HepG2 (cell line): ENCODE results near the gene GRIK4. TPM values are rescaled to one million over a fixed set of nuclear protein-coding genes. Genes with fewer than 3 reads are reported as not detected.

Source experiments
- ATAC-seq: fragments of 200-7000 bp; cut with Tn5 transposase; 3 replicates; pipeline ENCODE4 v1.9.1; 2020; ENCODE audit warnings: mild to moderate bottlenecking, moderate library complexity
- BruUV-seq: library from RNA; stranded (reverse); fragments of 400-500 nt; replicated peaks from 2 replicates; lab custom pipeline; 2021; lab: Mats Ljungman, UMichigan
- CTCF ChIA-PET: fragments of 300-600 bp; formaldehyde crosslinking; extraction: SDS; loops from one replicate; lab custom pipeline; 2021; ENCODE audit warnings: low total read pairs, inconsistent platforms, low intra/inter-chr PET ratio; lab: Yijun Ruan, JAX
- POLR2A ChIA-PET: fragments of 350-600 bp; sonication (Branson Sonifier 250); formaldehyde crosslinking; loops from one replicate; lab custom pipeline; 2020; ENCODE audit warnings: antibody characterized with exemption, inconsistent platforms; lab: Yijun Ruan, JAX
- DNase-seq: peaks from one replicate; pipeline ENCODE4 v3.0.0-alpha.2; 2015; ENCODE audit warnings: low spot score
- FAIRE-seq: peaks from 3 replicates; lab custom pipeline; 2011; peaks lifted over from hg19 to GRCh38; lab: Jason Lieb, UNC
- H2AFZ ChIP-seq: one replicate; pipeline ENCODE4 v1.6.1; 2011; ENCODE audit warnings: low read length, inconsistent platforms
- H3K27ac ChIP-seq: fragments of 300-600 bp; 3 replicates; pipeline ENCODE4 v1.8.0; 2011; ENCODE audit warnings: mixed run types, mild to moderate bottlenecking, mixed read lengths, low read length, inconsistent platforms; ENCODE audit not compliant: insufficient read depth; ENCODE audit errors: extremely low read length
- H3K27me3 ChIP-seq, 2 experiments: fragments of 200-600 bp in 1 of 2; 2 replicates in 1 of 2; 3 replicates in 1 of 2; pipeline versions ENCODE4 v1.6.0 to v1.8.0; 2011; ENCODE audit warnings: low read length in 2 of 2, mild to moderate bottlenecking in 2 of 2, moderate library complexity in 2 of 2, inconsistent platforms in 1 of 2; ENCODE audit not compliant: insufficient read depth in 2 of 2, control insufficient read depth in 1 of 2
- H3K36me3 ChIP-seq, 2 experiments: fragments of 200-600 bp in 1 of 2; replicated peaks in 1 of 2; 2 replicates in 1 of 2; 3 replicates in 1 of 2; pipeline versions ENCODE4 v1.5.1 to v1.8.0; 2011; ENCODE audit warnings: low read length in 2 of 2, inconsistent platforms in 1 of 2; ENCODE audit not compliant: insufficient read depth in 2 of 2, control insufficient read depth in 1 of 2
- H3K4me1 ChIP-seq: 2 replicates; pipeline ENCODE4 v1.5.1; 2012; ENCODE audit warnings: low read length, inconsistent platforms; ENCODE audit not compliant: insufficient read depth
- H3K4me2 ChIP-seq: 2 replicates; pipeline ENCODE4 v1.6.0; 2011; ENCODE audit warnings: low read depth, low read length, inconsistent platforms
- H3K4me3 ChIP-seq, 3 experiments: fragments of 200-600 bp in 1 of 3; sonication (generic), shearing (Covaris generic) in 1 of 3; replicated peaks in 1 of 3; 2 replicates each; pipeline ENCODE4 v1.5.1; 2011 to 2016; ENCODE audit warnings: low read length in 3 of 3, inconsistent platforms in 2 of 3, low read depth in 2 of 3, mild to moderate bottlenecking in 2 of 3, control low read depth in 1 of 3, mixed read lengths in 1 of 3; ENCODE audit not compliant: insufficient read depth in 1 of 3
- H3K79me2 ChIP-seq: one replicate; pipeline ENCODE4 v1.6.1; 2011; ENCODE audit warnings: low read length, inconsistent platforms; ENCODE audit not compliant: insufficient read depth
- H3K9ac ChIP-seq: 2 replicates; pipeline ENCODE4 v1.6.0; 2011; ENCODE audit warnings: mild to moderate bottlenecking, low read depth, low read length, inconsistent platforms; ENCODE audit not compliant: insufficient read depth
- H3K9me3 ChIP-seq: 2 replicates; pipeline ENCODE4 v1.5.1; 2012; ENCODE audit warnings: mild to moderate bottlenecking, low read length
- H4K20me1 ChIP-seq: 2 replicates; pipeline ENCODE4 v1.6.0; 2011; ENCODE audit warnings: inconsistent platforms, mild to moderate bottlenecking, low read length, moderate library complexity; ENCODE audit not compliant: insufficient read depth
- AKNA ChIP-seq: sonication (generic); formaldehyde crosslinking; IDR thresholded peaks from 2 replicates; pipeline ENCODE4 v1.4.0; 2020; ENCODE audit warnings: missing genetic modification reagents, borderline replicate concordance
- ATF1 ChIP-seq: IDR thresholded peaks from 2 replicates; pipeline ENCODE4 v1.6.1; 2016; ENCODE audit warnings: mild to moderate bottlenecking, control low read depth
- BCL3 ChIP-seq: sonication (generic); formaldehyde crosslinking; IDR thresholded peaks from 2 replicates; pipeline ENCODE4 v1.5.1; 2020; ENCODE audit warnings: mild to moderate bottlenecking, missing genetic modification reagents, moderate library complexity
- HDAC2 ChIP-seq: sonication (generic); formaldehyde crosslinking; IDR thresholded peaks from 2 replicates; pipeline ENCODE4 v1.4.0; 2020; ENCODE audit warnings: missing genetic modification reagents
- HNF4A ChIP-seq: sonication (generic); formaldehyde crosslinking; IDR thresholded peaks from 2 replicates; pipeline ENCODE4 v1.4.0; 2020; ENCODE audit warnings: missing genetic modification reagents
- HNRNPK ChIP-seq: fragments of 200-400 bp; formaldehyde crosslinking; IDR thresholded peaks from 2 replicates; pipeline ENCODE4 v1.6.1; 2018; ENCODE audit warnings: low read length, low read depth, moderate library complexity, mild to moderate bottlenecking; ENCODE audit not compliant: poor library complexity, severe bottlenecking
- ZNF296 ChIP-seq: sonication (generic); formaldehyde crosslinking; conservative IDR thresholded peaks from 2 replicates; pipeline ENCODE4 v1.5.0; 2020; ENCODE audit warnings: mild to moderate bottlenecking, missing genetic modification reagents
- ZNF333 ChIP-seq: sonication (generic); formaldehyde crosslinking; IDR thresholded peaks from 2 replicates; pipeline ENCODE4 v1.4.0; 2020; ENCODE audit warnings: mild to moderate bottlenecking, missing genetic modification reagents, borderline replicate concordance
- ZNF569 ChIP-seq: sonication (generic); formaldehyde crosslinking; IDR thresholded peaks from 2 replicates; pipeline ENCODE4 v1.5.0; 2020; ENCODE audit warnings: mild to moderate bottlenecking, missing genetic modification reagents, moderate library complexity, borderline replicate concordance
- WGBS: methylation state at CpG from one replicate; pipeline ENCODE4 v1.1.6; 2017; ENCODE audit warnings: low lambda C conversion rate; 5-methylcytosine and 5-hydroxymethylcytosine counted together
- in situ Hi-C: cut with HindIII; loops from 2 replicates; pipeline ENCODE4 v1.10.0; 2017; ENCODE audit warnings: low pct_unique_long_range_greater_than_20kb; ENCODE audit not compliant: extremely low pct_ligation_motif_present
- intact Hi-C: fragments of 100-400 bp; cut with micrococcal nuclease; formaldehyde crosslinking; loops from one replicate; pipeline ENCODE4 v1.10.0; 2022; ENCODE audit not compliant: unreplicated experiment
- polyA plus RNA-seq, 8 experiments: library from polyadenylated mRNA; depleted of rRNA in 3 of 8; stranded (reverse) in 7 of 8; unstranded in 1 of 8; fragments of >200 nt; fragmentation: Illumina TruSeq in 4 of 8; extraction: Trizol in 4 of 8; gene quantifications; 2 replicates each; pipeline versions ENCODE4 v1.2.1 to v1.2.3, GENCODE V29; 2011 to 2016; ENCODE audit warnings: low read depth in 4 of 8, missing spikeins in 1 of 8, mixed read lengths in 1 of 8; ENCODE audit not compliant: insufficient read depth in 1 of 8
- total RNA-seq, 5 experiments: library from RNA; depleted of rRNA; stranded (reverse); fragments of >200 nt; fragmentation: Illumina TruSeq; extraction: Trizol; gene quantifications; 2 replicates each; pipeline ENCODE4 v1.2.3, GENCODE V29; 2016; ENCODE audit warnings: low read depth in 1 of 5

The GRIK4 gene
- total and polyA plus RNA-seq, 2 of the 13 experiments (the other 11 are each of a cell fraction or from before 2014, with no cell fraction given), result 0.04 to 0.07 TPM

GRCh38 chr11:120462825-120463224, 48.7 kb upstream of the GRIK4 start:
- no peak for TF ChIP-seq AKNA
- TF ChIP-seq HNF4A (CRISPR knock-in tag), result no peak
- no peak for TF ChIP-seq BCL3 (CRISPR knock-in tag)
- no peak for TF ChIP-seq ATF1 (CRISPR knock-in tag)
- TF ChIP-seq ZNF296 (CRISPR knock-in tag), result no peak
- TF ChIP-seq HDAC2 (CRISPR knock-in tag), result no peak
- TF ChIP-seq ZNF569 (CRISPR knock-in tag), result no peak
- TF ChIP-seq ZNF333 (CRISPR knock-in tag), result no peak
- no peak for TF ChIP-seq HNRNPK
- TF ChIP-seq, all 625 proteins: peak for 0
- no peak for FAIRE-seq
- H3K36me3 ChIP-seq, result peaks cover 15 to 73% of the 10 kb centered on the region in 2 experiments

More at GRCh38 chr11:120462825-120463224, 48.7 kb upstream of the GRIK4 start:
- H3K79me2 ChIP-seq, result no peaks in the 10 kb centered on the region
- WGBS, result 89% methylated on average over 2 of the region's 2 CpGs
- in situ Hi-C loops, result no loop called here
- POLR2A ChIA-PET, result no interaction called here
- no peak overlapping the region for H3K4me3 ChIP-seq
- DNase-seq, result no peak
- ATAC-seq, result no peak
- no peaks in the 10 kb centered on the region for H3K4me1 ChIP-seq
- H2AFZ ChIP-seq, result no peak overlapping the region
- no peaks in the 10 kb centered on the region for H3K27me3 ChIP-seq
- intact Hi-C loops, result no loop called here
- no peak overlapping the region for H3K9ac ChIP-seq
- no peak overlapping the region for H3K27ac ChIP-seq
- CTCF ChIA-PET, result no interaction called here
- no peaks in the 10 kb centered on the region for H3K9me3 ChIP-seq
- H3K4me2 ChIP-seq, result no peak overlapping the region
- H4K20me1 ChIP-seq, result no peaks in the 10 kb centered on the region
- BruUV-seq, result no TSS peak
